SK-MEL-5 (cell line): ENCODE results near the gene TMED8. TPM values are rescaled to one million over a fixed set of nuclear protein-coding genes. Genes with fewer than 3 reads are reported as not detected.
"Not testable (repeated sequence)": the region's sequence is repeated elsewhere in the genome, so short reads cannot be mapped to it uniquely, and the experiment has no call there.

Experiments
- DNase-seq: peaks from one replicate; pipeline ENCODE4 v3.0.0-alpha.2; 2016; ENCODE audit warnings: low read depth, low spot score
- in situ Hi-C: cut with HindIII; loops from 2 replicates; pipeline ENCODE4 v1.10.0; 2016; ENCODE audit warnings: low sequenced_read_pairs, high pct_unique_total_duplicates, low pct_unique_long_range_greater_than_20kb
- total RNA-seq: library from RNA; depleted of rRNA; stranded (reverse); fragments of >200 nt; shearing (Covaris generic); gene quantifications from 2 replicates; pipeline ENCODE4 v1.2.3, GENCODE V29; 2014

The TMED8 gene
- total RNA-seq, 1 experiment from 2014 or later: 22.2 TPM

- no peak for DNase-seq
- in situ Hi-C loops: no loop called here
These were observed 41.3 kb downstream of the TMED8 start for GRCh38 chr14:77335576-77335975.

DNA sequence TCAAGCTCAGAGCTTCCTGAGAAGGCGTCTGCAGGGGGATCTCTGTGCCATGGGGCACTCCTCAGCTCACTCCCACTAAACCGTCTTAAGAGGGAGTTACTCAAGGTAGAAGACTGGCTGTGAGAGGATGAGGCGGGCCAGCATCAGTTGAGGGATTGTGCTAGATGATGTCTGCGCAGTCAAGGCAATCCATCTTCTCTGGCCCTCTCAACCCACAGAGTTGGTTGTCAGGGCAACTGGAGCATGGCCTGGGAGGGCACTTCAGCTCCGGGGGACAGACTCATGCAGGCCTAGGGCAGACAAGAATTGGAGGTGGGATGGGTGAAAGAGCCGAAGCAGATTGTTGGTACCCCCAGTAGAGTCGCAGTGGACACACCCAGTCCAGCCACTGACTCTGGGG lies 47.0 kb downstream of the TMED8 start:
- in situ Hi-C loops: no loop called here
- no peak for DNase-seq

GRCh38 chr14:77327111-77327510 lies 49.8 kb downstream of the TMED8 start:
- in situ Hi-C loops: no loop called here
- DNase-seq: no peak

- in situ Hi-C loops: no loop called here
- no peak for DNase-seq
These were observed 51.2 kb downstream of the TMED8 start for GRCh38 chr14:77325746-77326094.

DNA sequence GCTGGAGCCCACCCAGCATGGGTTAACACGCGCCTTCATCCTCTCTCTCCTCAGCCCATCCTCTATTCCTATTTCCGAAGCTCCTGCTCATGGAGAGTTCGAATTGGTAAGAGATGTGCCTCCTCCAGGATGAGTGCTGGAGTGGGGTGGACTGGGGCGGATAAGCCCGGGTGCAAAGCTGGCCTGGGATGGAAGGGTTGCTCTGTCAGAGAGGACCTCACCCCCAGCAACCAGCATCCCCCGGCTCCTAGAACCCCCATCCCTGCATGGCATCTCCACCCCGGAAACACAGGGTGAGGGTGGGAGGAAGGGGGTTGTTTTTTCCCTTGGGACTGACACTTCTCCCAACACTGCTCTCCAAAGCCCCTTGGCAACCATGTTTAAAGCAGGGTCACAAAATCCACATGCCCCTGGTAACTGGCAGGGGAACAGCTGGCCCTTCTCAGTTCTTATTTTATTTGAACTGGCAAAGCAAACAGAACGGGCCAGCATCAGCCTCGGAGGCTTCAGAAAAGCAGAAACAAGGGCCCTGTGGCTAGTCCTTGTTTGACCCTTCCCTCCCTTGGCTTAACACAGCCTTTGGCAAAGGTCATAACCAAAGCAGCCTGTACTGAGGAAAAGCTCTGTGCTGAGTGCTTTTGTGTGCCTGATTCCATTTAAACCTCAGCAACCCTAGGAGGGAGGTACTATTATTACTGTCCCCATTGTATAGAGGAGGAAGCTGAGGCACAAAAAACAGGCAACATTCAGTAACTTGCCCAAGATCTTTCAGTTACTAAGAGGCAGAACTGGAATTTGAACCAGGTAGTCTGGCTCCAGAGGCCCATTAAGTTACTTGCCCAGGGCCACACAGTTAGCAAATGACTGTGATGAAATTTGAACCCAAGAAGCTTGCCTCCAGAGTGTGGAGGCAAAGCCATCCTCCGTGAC lies 51.8 kb downstream of the TMED8 start:
- DNase-seq: no peak
- in situ Hi-C loops: no loop called here

DNA sequence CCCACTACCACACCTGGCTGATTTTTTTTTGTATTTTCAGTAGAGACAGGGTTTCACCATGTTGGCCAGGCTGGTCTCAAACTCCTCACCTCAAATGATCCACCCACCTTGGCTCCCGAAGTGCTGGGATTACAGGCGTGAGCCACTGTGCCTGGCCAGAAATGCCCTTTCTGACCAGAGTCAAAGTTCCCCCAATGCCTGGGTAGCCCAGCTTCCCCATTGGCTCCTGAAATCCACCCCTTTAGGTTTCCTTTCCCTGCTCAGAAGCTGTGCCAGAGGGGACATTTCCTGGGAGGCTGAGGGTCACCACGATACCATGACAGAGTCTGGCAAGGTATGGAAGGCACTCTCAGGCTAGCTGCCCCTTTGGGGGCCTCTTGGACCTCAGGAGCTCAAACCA lies 52.6 kb downstream of the TMED8 start:
- in situ Hi-C loops: no loop called here
- no peak for DNase-seq

DNA sequence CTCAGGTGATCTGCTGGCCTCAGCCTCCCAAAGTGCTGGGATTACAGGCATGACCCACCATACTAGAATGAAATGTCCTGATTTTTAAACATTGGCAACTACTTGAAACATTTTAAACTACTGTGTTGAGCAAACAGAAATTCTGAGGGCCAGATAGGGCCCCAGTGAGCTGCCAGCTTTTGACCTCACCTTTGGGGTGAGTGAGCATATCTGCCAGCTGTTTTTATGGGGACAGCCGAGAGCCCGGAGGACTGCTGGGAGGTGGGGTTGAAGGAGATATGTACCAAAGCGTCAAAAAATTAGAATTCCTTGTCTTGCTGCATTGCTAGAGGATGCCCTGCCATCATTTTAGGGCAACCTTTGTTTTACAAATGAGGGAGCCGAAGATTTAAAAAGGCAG lies 53.3 kb downstream of the TMED8 start:
- in situ Hi-C loops: no loop called here
- DNase-seq: no peak

GRCh38 chr14:77322951-77323350 lies 53.9 kb downstream of the TMED8 start:
- in situ Hi-C loops: no loop called here
- DNase-seq: no peak

GRCh38 chr14:77322250-77322902 lies 54.5 kb downstream of the TMED8 start:
- in situ Hi-C loops: no loop called here

GRCh38 chr14:77320238-77320935 lies 56.5 kb downstream of the TMED8 start, which contains the start of gene POMT2:
POMT2 (minus strand) TSS chr14:77320883; CDS start chr14:77320681, 202 bp downstream.
- in situ Hi-C loops: no loop called here
- peak; percentile 90 for DNase-seq

More at GRCh38 chr14:77322250-77322902, 54.5 kb downstream of the TMED8 start:
- DNase-seq: no peak

DNA sequence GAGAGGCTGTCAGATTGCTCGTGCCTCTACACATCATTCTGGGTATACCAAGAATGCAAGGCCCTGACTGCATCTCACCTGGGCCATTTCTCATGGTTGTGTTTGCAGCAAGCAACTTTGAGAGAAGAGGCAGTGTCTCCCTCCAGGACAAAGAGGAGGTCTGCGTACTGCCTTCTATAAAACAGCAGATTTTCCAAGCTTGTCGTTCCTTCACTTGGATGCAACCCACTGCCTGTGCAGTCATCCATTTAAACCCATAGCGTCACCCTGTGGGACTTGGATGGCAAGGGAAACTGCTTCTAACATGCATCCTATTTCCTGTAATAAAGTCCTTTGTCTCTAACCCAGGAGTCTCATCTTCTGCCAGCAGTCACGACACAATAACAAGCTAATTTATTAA lies 57.5 kb downstream of the TMED8 start:
- in situ Hi-C loops: no loop called here

GRCh38 chr14:77318756-77319155 lies 58.1 kb downstream of the TMED8 start:
- in situ Hi-C loops: not testable (repeated sequence)

More for the DNA sequence above, 57.5 kb downstream of the TMED8 start:
- DNase-seq: no peak

GRCh38 chr14:77318006-77318553 lies 58.8 kb downstream of the TMED8 start:
- peak; percentile 87 for DNase-seq
- in situ Hi-C loops: no loop called here

More at GRCh38 chr14:77318756-77319155, 58.1 kb downstream of the TMED8 start:
- DNase-seq: not testable (repeated sequence)

DNA sequence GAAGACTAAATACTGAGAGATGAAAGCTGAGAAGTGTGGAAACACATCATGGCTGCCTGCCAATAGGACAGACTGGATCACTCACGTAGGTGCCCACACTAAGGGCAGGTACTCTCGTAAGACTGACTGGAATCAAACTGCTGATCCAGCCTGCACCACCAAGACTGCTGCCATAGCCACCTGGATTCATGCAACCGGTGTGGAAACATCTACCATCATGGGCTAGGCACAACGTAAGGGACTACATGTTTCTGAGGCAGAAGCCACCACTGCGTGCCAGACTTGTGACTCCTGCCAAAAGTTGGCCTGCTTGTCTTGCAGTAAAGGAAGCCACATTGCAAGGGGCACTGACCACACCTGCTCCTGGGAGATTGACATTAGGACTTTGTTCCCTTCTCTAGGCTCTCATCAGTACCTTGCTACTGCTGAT lies 60.0 kb downstream of the TMED8 start:
- in situ Hi-C loops: no loop called here
- no peak for DNase-seq

- in situ Hi-C loops: no loop called here
- no peak for DNase-seq
These were observed 60.7 kb downstream of the TMED8 start for GRCh38 chr14:77316195-77316505.

- no peak for DNase-seq
- in situ Hi-C loops: no loop called here
These were observed 62.1 kb downstream of the TMED8 start for GRCh38 chr14:77314539-77315457.

- in situ Hi-C loops: no loop called here
- DNase-seq: peak; percentile 85
These were observed 62.9 kb downstream of the TMED8 start for GRCh38 chr14:77314043-77314442.
